GM21526 (cell line): ENCODE measurements around the gene PRR33.

Experiments used
- ATAC-seq: cut with Tn5 transposase; IDR thresholded peaks from one replicate; pipeline ENCODE4 v1.9.1; 2021; ENCODE audit warnings: moderate library complexity; ENCODE audit not compliant: unreplicated experiment, low FRiP score

The PRR33 gene

GRCh38 chr11:1839924-1840779 is 51.5 kb downstream of the PRR33 start:
- no peak for ATAC-seq

- no peak for ATAC-seq
Measured at GRCh38 chr11:1839204-1839923, 52.3 kb downstream of the PRR33 start.

- ATAC-seq: no peak
Measured at GRCh38 chr11:1838426-1839144, 53.1 kb downstream of the PRR33 start, which contains the start of gene TNNI2. TNNI2 (plus strand) TSS chr11:1838981; CDS start chr11:1839697, 716 bp downstream.
